ENCODE results near the gene PRRX1.

Gene PRRX1

GRCh38 chr1:170664093-170664827 is at the start of gene PRRX1:
PRRX1 (plus strand) TSS chr1:170664131; CDS start chr1:170664219, 88 bp downstream.
- DNase-seq, result no peak

- no peak for DNase-seq
These were observed 46.2 kb upstream of the PRRX1 start for GRCh38 chr1:170617591-170618330.

- DNase-seq, result no peak
These were observed 45.5 kb upstream of the PRRX1 start for GRCh38 chr1:170618421-170618820.

GRCh38 chr1:170619241-170620028 is 44.5 kb upstream of the PRRX1 start:
- no peak for DNase-seq

DNA sequence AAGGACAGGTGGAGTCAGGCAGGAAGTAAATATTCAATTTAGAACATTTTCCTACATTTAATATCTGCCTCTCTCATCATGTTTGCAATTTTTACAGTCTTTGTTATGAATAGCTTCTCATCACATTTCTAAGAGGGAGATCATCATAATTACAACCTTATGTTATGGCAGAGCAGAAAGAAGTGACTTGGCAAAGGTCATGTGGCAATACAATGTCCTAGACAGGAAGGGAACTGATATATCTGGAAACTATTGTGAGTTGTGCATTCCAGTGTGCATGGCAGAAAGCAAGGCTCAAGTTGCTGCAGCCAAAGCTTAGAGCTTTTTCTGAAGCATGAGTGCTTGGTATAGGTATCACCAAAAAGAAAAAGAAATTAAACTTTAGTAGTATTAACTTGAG is 43.8 kb upstream of the PRRX1 start:
- no peak for DNase-seq

GRCh38 chr1:170623171-170623570 is 40.8 kb upstream of the PRRX1 start:
- no peak for DNase-seq

GRCh38 chr1:170624146-170624545 is 39.8 kb upstream of the PRRX1 start:
- no peak for DNase-seq

DNA sequence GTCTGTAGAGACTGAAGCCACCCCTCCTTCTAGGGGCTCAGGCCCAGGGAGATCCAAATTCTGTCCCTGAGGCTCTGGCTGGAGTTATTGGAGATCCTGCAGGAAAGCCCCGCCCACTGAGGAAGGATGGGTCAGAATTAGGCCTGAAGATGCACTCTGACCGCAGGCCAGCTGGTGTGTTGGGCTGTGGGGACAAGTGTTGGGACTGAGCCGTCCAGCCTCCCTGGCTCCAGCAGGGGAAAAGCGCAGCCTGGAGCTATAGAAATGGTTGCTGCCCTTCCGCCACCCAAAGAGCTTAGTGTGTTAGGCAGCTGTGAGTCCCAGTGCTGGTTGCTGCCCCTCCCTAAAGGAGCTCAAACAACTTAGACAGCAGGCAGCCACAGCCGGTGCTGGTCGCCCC is 33.0 kb upstream of the PRRX1 start:
- DNase-seq, result no peak

DNA sequence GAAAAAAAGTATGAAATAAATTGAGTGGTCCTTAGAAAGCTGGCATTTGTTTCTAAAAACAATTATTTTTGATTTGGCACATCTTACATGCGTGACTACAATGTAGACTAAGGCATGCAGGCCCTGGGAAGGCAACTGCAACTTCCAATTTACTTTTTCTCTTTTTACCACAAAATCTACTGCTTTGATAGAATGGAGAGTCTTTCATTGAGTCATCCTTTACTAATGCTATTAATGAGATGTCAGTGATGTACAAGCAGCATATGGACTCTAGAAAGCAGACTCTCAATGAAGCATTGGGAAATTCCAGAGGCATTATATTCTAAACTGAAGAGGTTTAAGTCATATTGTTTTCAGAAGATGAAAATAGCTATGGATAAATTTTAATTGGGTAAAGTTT is 29.6 kb upstream of the PRRX1 start:
- no peak for DNase-seq

DNA sequence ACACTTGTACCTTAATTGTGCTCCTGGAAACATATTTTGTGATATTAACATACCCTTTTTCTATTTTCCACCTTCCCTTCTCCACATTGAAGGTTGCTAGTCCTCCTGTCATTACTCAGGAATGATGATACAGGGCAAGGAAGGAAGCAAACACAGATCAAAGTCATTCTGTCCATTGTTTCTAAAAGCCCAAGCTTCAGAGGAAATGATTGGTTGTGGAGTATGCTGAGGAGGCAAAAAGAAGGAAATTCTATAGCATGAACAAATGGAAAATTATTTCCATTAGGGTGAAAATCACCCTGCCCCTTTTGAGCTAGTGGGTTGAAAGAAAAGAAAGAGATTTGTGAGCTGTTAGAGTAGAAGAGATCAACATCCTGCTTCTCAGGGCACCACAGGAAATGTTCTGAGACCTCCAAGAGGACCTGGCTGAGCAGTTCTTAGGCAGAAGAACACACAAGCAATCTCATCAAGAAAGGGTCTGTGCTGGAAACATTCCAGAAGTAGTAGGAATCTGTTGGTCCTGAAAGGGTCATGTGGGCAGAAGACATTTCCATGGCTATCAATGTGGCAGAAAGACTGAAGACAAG is 29.0 kb upstream of the PRRX1 start:
- no peak for DNase-seq

GRCh38 chr1:170640581-170640980 is 23.4 kb upstream of the PRRX1 start:
- DNase-seq, result no peak

DNA sequence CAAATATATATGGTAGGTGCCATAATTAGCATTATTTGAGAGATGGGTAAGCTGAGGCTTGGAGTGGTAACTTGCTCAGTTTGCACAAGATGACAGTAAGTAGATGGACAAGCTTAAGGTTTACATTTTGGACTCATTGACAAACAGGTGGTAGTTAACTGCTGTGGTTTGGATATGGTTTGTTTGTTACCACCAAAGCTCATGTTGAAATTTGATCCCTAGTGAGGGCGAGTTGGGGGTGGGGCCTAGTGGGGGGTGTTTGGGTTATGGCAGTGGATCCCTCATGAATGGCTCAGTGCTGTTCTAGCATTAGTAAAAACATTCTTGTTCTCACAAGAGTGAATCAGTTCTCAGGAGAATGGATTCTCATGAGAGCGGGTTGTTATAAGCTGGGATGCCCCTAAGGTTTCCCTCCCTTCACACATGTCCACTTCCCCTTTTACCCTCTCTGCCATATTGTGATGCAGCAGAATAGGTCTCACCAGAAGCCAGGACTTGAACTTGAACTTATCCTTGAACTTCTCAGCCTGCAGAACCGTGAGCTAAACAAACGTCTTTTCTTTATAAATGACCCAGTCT is 6.6 kb upstream of the PRRX1 start:
- no peak for DNase-seq

DNA sequence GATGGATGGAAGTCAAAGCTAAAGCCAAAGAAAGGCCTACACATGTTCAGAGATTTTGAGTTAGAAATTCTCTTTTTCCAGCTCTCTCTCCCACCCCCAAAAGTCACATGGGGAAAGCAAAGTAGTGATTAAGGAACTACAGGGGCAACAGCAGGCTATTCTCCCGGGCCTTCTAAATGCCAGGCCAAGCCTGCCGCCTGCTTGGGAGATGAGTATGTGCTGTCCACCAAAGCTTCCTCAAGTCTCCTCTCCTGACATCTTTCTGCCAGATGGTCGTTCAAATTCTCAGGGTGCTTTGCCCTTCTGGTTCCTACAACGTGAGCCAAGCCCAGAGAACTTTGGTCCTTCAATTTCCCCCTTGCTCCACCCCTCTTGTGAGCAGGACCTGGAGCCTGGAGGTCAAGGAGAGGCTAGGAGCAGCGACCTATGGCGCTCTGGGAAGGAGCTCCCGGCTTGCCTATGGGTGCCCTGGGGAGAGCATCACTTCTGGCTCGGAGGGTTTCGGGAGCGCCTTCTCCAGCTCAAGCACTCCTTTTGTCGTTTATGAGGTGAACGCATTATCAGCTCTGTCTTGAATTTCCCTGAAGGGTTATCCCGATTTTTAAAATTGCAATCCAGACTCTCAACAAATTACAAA is 4.4 kb upstream of the PRRX1 start:
- DNase-seq, result no peak

GRCh38 chr1:170660281-170660713 is 3.6 kb upstream of the PRRX1 start:
- DNase-seq, result no peak

GRCh38 chr1:170660871-170661645 is 2.9 kb upstream of the PRRX1 start:
- DNase-seq, result no peak

DNA sequence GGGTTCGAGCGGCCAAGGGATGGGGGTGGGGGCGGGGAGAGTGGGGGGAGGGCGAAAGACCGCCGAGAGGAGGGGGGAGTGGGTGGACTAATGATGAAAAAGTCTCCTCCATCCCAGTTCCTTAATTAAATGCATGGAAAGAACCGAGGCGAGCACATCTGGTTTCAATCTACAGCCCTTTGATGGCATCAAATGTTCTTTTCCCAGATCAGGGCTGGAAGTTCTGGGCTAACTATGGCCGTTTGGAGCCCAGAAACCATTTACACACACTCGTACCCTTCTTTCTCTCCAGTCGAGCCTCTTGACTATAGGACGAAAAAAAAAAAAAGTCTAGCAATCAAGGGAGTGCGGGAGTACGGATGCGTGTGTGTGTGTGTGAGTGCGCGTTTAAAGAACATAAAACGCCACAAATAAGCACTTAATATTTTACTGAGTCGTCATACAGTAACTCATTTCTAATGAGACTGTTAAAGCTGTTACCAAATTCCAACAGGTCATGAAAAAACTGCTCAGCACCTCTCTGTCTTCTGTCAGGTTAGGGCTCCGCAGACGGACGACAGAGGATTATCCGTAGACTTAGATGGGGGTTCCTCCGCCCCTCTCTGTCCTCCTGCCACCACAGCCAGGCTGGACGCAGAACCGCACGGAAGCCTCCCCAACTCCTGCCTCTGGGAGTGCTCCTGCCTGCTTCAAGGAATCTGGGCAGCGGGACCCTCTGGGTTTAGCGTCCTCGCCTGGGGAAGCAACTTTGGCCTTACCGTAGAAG is 2.1 kb upstream of the PRRX1 start:
- DNase-seq, result no peak

- DNase-seq, result no peak
These were observed 1.1 kb upstream of the PRRX1 start for GRCh38 chr1:170662561-170663403.

DNA sequence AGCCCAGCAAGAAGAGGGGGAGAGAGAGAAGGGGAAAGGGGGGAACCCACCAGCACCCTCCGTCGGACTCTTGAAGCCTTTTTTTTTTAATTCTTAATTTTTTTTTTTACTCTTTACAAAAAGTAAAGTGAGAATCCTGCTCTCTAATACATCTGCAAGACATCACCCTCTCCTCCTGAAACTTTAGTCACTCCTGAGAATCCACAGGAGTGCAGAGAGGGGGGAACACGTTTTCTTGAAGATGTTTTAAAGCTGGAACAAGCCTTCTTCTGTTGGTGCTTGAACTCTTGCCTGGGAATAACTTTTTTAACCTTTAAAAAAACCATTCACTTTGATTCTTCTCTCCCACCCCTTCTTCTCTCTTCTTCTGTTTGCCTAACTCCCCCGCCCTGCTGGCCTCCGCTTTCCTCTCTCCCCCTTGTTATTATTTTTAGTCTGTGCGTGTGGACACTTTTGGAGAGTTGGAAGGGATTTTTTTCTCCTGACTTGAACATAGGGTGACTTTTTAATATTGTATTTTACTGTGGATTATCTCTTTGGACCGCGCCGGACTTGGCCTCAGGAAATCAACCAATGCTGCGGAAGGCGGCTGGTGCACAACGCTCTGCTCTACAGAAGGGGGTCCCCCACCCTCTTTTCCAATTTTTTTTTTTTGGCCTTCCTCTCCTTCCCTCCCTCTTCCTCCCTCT is 383 bp upstream of the PRRX1 start:
- DNase-seq, result no peak

Measured in activated CD8-positive, alpha-beta memory T cell treated with anti-CD3 and anti-CD28 coated beads, Interleukin-2, amount 50 U/mL, for 48 hours (primary cell).